ENCODE results near the gene KIAA0232. TPM values are rescaled to one million over a fixed set of nuclear protein-coding genes. Genes with fewer than 3 reads are reported as not detected.

The KIAA0232 gene
- total RNA-seq, 1 donor from 2014 or later = 14.5 TPM

GRCh38 chr4:6773616-6774540 is 8.6 kb upstream of the KIAA0232 start:
- Mint-ChIP-seq H3K4me3 (no peak overlapping the region), H3K27me3 (ENCODE audit: insufficient read depth) (peaks cover 4% of the 10 kb centered on the region), H3K4me1 (ENCODE audit: low read depth) (peaks cover 27% of the 10 kb centered on the region)

DNA sequence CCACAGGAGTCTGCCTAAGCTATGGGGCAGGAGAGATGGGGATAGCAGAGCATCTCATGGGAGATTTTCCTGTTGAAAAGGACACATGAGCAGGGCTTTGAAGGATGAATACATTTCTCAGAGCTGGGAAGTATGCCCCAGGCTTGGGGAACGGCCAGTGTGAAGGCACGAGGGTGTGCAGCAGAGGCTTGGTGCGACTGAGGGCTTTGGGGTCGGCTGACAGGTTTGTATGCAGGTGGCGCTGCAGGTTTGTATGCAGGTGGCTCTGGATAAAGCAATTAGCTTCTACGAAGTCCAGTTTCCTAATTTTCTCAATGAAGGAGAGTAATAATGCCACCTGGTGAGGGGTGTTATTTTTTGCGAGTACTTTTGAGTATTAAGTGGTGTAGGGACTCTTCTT is 6.8 kb upstream of the KIAA0232 start:
- DNase-seq (ENCODE audit: low spot score) = no peak
- Mint-ChIP-seq H3K9me3 (no peaks in the 10 kb centered on the region), H3K36me3 (ENCODE audit: low read depth) (no peaks in the 10 kb centered on the region), H3K27me3 (ENCODE audit: insufficient read depth) (peaks cover 4% of the 10 kb centered on the region), H3K4me1 (ENCODE audit: low read depth) (peaks cover 29% of the 10 kb centered on the region), H3K4me3 (no peak overlapping the region), H3K27ac (no peak overlapping the region)
- intact Hi-C loops (cut with micrococcal nuclease) = no loop called here

More at GRCh38 chr4:6773616-6774540, 8.6 kb upstream of the KIAA0232 start:
- Mint-ChIP-seq H3K9me3 (no peaks in the 10 kb centered on the region), H3K27ac (peak overlapping the region; percentile 30), H3K36me3 (ENCODE audit: low read depth) (no peaks in the 10 kb centered on the region)
- no peak for DNase-seq (ENCODE audit: low spot score)
- intact Hi-C loops (cut with micrococcal nuclease) = no loop called here

GRCh38 chr4:6776920-6777635 is 5.4 kb upstream of the KIAA0232 start:
- Mint-ChIP-seq H3K4me3 (no peak overlapping the region), H3K4me1 (ENCODE audit: low read depth) (peaks cover 40% of the 10 kb centered on the region), H3K27ac (no peak overlapping the region), H3K9me3 (no peaks in the 10 kb centered on the region), H3K36me3 (ENCODE audit: low read depth) (no peaks in the 10 kb centered on the region), H3K27me3 (ENCODE audit: insufficient read depth) (peaks cover 4% of the 10 kb centered on the region)
- intact Hi-C loops (cut with micrococcal nuclease) = no loop called here
- no peak for DNase-seq (ENCODE audit: low spot score)

DNA sequence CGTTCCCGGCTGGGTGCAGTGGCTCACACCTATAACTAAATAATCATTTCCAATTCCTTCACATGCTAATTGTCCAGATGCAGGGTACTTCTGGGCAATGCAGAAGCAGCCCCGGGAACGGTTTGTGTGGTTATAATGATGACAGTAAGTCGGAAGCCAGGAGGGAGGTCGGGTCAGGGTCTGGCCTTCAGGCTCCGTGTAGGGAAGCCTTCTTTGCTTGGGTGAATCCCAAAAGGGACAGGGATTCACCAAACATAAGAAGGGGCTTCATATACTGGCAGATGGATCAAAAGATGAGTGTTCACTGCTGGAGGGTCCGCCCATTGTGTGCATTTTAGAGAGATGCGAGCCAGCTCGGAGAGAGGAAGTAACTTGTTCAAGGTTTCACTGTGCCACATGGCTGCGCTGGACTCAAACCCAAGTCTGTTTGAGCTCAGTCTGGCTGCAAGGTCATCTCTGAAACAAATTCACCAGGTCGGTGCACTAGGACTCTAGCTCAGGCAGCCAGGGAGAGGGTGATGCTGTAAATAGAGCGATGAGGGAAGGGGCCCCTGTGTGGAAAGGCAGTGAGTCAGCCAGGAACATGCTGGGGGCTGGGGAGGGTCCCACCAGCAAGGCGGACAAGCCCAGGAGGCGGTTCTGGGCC is 4.8 kb upstream of the KIAA0232 start:
- no peak for DNase-seq (ENCODE audit: low spot score)
- Mint-ChIP-seq H3K4me1 (ENCODE audit: low read depth) (peaks cover 40% of the 10 kb centered on the region), H3K27me3 (ENCODE audit: insufficient read depth) (peaks cover 1% of the 10 kb centered on the region), H3K4me3 (no peak overlapping the region), H3K9me3 (no peaks in the 10 kb centered on the region), H3K36me3 (ENCODE audit: low read depth) (no peaks in the 10 kb centered on the region), H3K27ac (peak overlapping the region; percentile 4)
- intact Hi-C loops (cut with micrococcal nuclease) = no loop called here

- no peak overlapping the region for H3K27ac Mint-ChIP-seq
- intact Hi-C loops (cut with micrococcal nuclease) = no loop called here
- peaks cover 40% of the 10 kb centered on the region for H3K4me1 Mint-ChIP-seq (ENCODE audit: low read depth)
- H3K27me3 Mint-ChIP-seq (ENCODE audit: insufficient read depth) = peaks cover 1% of the 10 kb centered on the region
- no peaks in the 10 kb centered on the region for H3K9me3 Mint-ChIP-seq
- H3K4me3 Mint-ChIP-seq = no peak overlapping the region
- no peaks in the 10 kb centered on the region for H3K36me3 Mint-ChIP-seq (ENCODE audit: low read depth)
- no peak for DNase-seq (ENCODE audit: low spot score)
These were observed 4.1 kb upstream of the KIAA0232 start for GRCh38 chr4:6778435-6778834.

- Mint-ChIP-seq H3K27ac (no peak overlapping the region), H3K9me3 (no peaks in the 10 kb centered on the region), H3K4me3 (peak overlapping the region; percentile 51), H3K36me3 (ENCODE audit: low read depth) (no peaks in the 10 kb centered on the region), H3K4me1 (ENCODE audit: low read depth) (peaks cover 51% of the 10 kb centered on the region), H3K27me3 (ENCODE audit: insufficient read depth) (no peaks in the 10 kb centered on the region)
- DNase-seq (ENCODE audit: low spot score) = no peak
- intact Hi-C loops (cut with micrococcal nuclease) = loop anchor here (5.0 kb wide), 1 partner anchor 77 kb away; no protein-coding TSS in a partner anchor
These were observed 2.6 kb upstream of the KIAA0232 start for GRCh38 chr4:6779667-6780565.

GRCh38 chr4:6781113-6781512 is 1.4 kb upstream of the KIAA0232 start:
- peaks cover 61% of the 10 kb centered on the region for H3K4me1 Mint-ChIP-seq (ENCODE audit: low read depth)
- peak overlapping the region; percentile 66 for H3K27ac Mint-ChIP-seq
- H3K4me3 Mint-ChIP-seq = peak overlapping the region; percentile 82
- no peaks in the 10 kb centered on the region for H3K9me3 Mint-ChIP-seq
- DNase-seq (ENCODE audit: low spot score) = no peak
- intact Hi-C loops (cut with micrococcal nuclease) = loop anchor here (5.0 kb wide), 1 partner anchor 76 kb away; no protein-coding TSS in a partner anchor
- no peaks in the 10 kb centered on the region for H3K27me3 Mint-ChIP-seq (ENCODE audit: insufficient read depth)
- H3K36me3 Mint-ChIP-seq (ENCODE audit: low read depth) = peaks cover 4% of the 10 kb centered on the region

DNA sequence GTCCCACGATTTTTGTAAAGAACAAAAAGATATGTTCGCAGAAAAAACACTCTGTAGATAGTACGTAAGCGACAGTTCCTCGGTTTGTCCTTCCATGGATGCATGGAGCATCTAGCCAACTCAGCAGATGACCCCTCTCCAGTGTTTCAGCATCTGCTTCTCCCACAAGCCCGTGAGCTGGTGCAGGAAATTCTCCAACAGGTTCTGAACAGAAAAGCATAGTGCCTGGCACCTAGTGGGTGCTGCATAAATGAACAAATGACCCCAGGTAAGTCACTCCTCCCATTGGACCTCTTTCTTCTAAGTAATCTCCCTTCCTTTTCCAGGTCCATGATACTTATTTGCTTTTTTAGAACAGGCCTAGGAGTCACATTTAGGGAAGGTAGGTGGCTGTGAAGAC is 966 bp upstream of the KIAA0232 start:
- peak overlapping the region; percentile 82 for H3K4me3 Mint-ChIP-seq
- DNase-seq (ENCODE audit: low spot score) = no peak
- peaks cover 4% of the 10 kb centered on the region for H3K36me3 Mint-ChIP-seq (ENCODE audit: low read depth)
- intact Hi-C loops (cut with micrococcal nuclease) = loop anchor here (5.0 kb wide), 1 partner anchor 76 kb away; no protein-coding TSS in a partner anchor
- H3K4me1 Mint-ChIP-seq (ENCODE audit: low read depth) = peaks cover 61% of the 10 kb centered on the region
- H3K9me3 Mint-ChIP-seq = no peaks in the 10 kb centered on the region
- no peaks in the 10 kb centered on the region for H3K27me3 Mint-ChIP-seq (ENCODE audit: insufficient read depth)
- H3K27ac Mint-ChIP-seq = peak overlapping the region; percentile 48

- intact Hi-C loops (cut with micrococcal nuclease) = loop anchor here (1.0 to 5.0 kb wide), 11 partner anchors 66 to 321 kb away; partner anchors contain the start of genes BLOC1S4, GRPEL1, MRFAP1 and MRFAP1L1
- no peak overlapping the region for H3K27ac Mint-ChIP-seq
- H3K9me3 Mint-ChIP-seq = no peaks in the 10 kb centered on the region
- H3K4me1 Mint-ChIP-seq (ENCODE audit: low read depth) = peaks cover 56% of the 10 kb centered on the region
- H3K36me3 Mint-ChIP-seq (ENCODE audit: low read depth) = peaks cover 7% of the 10 kb centered on the region
- no peak overlapping the region for H3K4me3 Mint-ChIP-seq
- DNase-seq (ENCODE audit: low spot score) = no peak
- no peaks in the 10 kb centered on the region for H3K27me3 Mint-ChIP-seq (ENCODE audit: insufficient read depth)
These were observed 251 bp downstream of the KIAA0232 start for GRCh38 chr4:6782846-6783110.

GRCh38 chr4:6783111-6783981 is 819 bp downstream of the KIAA0232 start:
- H3K27ac Mint-ChIP-seq = peak overlapping the region; percentile 86
- intact Hi-C loops (cut with micrococcal nuclease) = loop anchor here (1.0 to 5.0 kb wide), 10 partner anchors 67 to 320 kb away; partner anchors contain the start of genes BLOC1S4, GRPEL1, MRFAP1 and MRFAP1L1
- peaks cover 57% of the 10 kb centered on the region for H3K4me1 Mint-ChIP-seq (ENCODE audit: low read depth)
- DNase-seq (ENCODE audit: low spot score) = peak; percentile 86
- H3K27me3 Mint-ChIP-seq (ENCODE audit: insufficient read depth) = no peaks in the 10 kb centered on the region
- H3K9me3 Mint-ChIP-seq = no peaks in the 10 kb centered on the region
- H3K4me3 Mint-ChIP-seq = peak overlapping the region; percentile 85
- H3K36me3 Mint-ChIP-seq (ENCODE audit: low read depth) = peaks cover 10% of the 10 kb centered on the region

- peaks cover 48% of the 10 kb centered on the region for H3K4me1 Mint-ChIP-seq (ENCODE audit: low read depth)
- H3K4me3 Mint-ChIP-seq = peak overlapping the region; percentile 60
- intact Hi-C loops (cut with micrococcal nuclease) = no loop called here
These were observed 3.0 kb downstream of the KIAA0232 start for GRCh38 chr4:6785572-6785925.

More at GRCh38 chr4:6785572-6785925, 3.0 kb downstream of the KIAA0232 start:
- Mint-ChIP-seq H3K27ac (no peak overlapping the region), H3K27me3 (ENCODE audit: insufficient read depth) (no peaks in the 10 kb centered on the region), H3K9me3 (no peaks in the 10 kb centered on the region), H3K36me3 (ENCODE audit: low read depth) (peaks cover 13% of the 10 kb centered on the region)
- DNase-seq (ENCODE audit: low spot score) = no peak
